GM23248 (cell line): ENCODE results near the gene SCML1. TPM values are rescaled to one million over a fixed set of nuclear protein-coding genes. Genes with fewer than 3 reads are reported as not detected.
A peak's percentile ranks its signal among the peaks of the same experiment; 100 is the strongest.

Experiments
- DNase-seq: peaks from one replicate; pipeline ENCODE4 v3.0.0-alpha.2; 2015
- H2AFZ ChIP-seq: fragments of 200-600 bp; sonication (generic); 2 replicates; pipeline ENCODE4 v1.6.1; 2016; ENCODE audit warnings: antibody characterized with exemption
- H3F3A ChIP-seq: fragments of 200-600 bp; sonication (generic); 2 replicates; pipeline ENCODE4 v1.6.1; 2016; ENCODE audit warnings: mild to moderate bottlenecking, antibody characterized with exemption, mixed run types; ENCODE audit not compliant: insufficient read depth
- H3K27ac ChIP-seq: fragments of 200-600 bp; sonication (generic); 2 replicates; pipeline ENCODE4 v1.5.1; 2016; ENCODE audit warnings: mild to moderate bottlenecking
- H3K27me3 ChIP-seq: fragments of 200-600 bp; sonication (generic); replicated peaks from 2 replicates; pipeline ENCODE4 v1.6.1; 2016; ENCODE audit warnings: mild to moderate bottlenecking; ENCODE audit not compliant: insufficient read depth
- H3K36me3 ChIP-seq: fragments of 200-600 bp; sonication (generic); 2 replicates; pipeline ENCODE4 v1.6.1; 2016; ENCODE audit warnings: low read depth, mild to moderate bottlenecking
- H3K4me1 ChIP-seq: fragments of 200-600 bp; sonication (generic); 2 replicates; pipeline ENCODE4 v1.6.1; 2016; ENCODE audit warnings: mild to moderate bottlenecking; ENCODE audit not compliant: insufficient read depth
- H3K4me2 ChIP-seq: fragments of 200-600 bp; sonication (generic); one replicate; pipeline ENCODE4 v1.6.1; 2016; ENCODE audit warnings: mild to moderate bottlenecking; ENCODE audit not compliant: unreplicated experiment
- H3K4me3 ChIP-seq: fragments of 200-600 bp; sonication (generic); 2 replicates; pipeline ENCODE4 v1.5.1; 2016; ENCODE audit warnings: mild to moderate bottlenecking
- H3K79me2 ChIP-seq: fragments of 200-600 bp; sonication (generic); 2 replicates; pipeline ENCODE4 v1.6.1; 2016; ENCODE audit warnings: mild to moderate bottlenecking; ENCODE audit not compliant: insufficient read depth
- H3K9ac ChIP-seq: fragments of 200-600 bp; sonication (generic); 2 replicates; pipeline ENCODE4 v1.6.1; 2016; ENCODE audit warnings: mild to moderate bottlenecking
- H3K9me2 ChIP-seq: fragments of 200-600 bp; sonication (generic); 2 replicates; pipeline ENCODE4 v1.6.1; 2016; ENCODE audit warnings: mixed run types, mild to moderate bottlenecking, moderate library complexity; ENCODE audit not compliant: insufficient read depth
- H3K9me3 ChIP-seq: fragments of 200-600 bp; sonication (generic); one replicate; pipeline ENCODE4 v1.6.1; 2017; ENCODE audit warnings: low read depth
- H4K20me1 ChIP-seq: fragments of 200-600 bp; sonication (generic); 2 replicates; pipeline ENCODE4 v1.6.0; 2016; ENCODE audit not compliant: insufficient read depth
- EZH2 ChIP-seq: fragments of 200-600 bp; sonication (generic); IDR thresholded peaks from 2 replicates; pipeline ENCODE4 v1.6.1; 2018; ENCODE audit warnings: antibody characterized with exemption, mild to moderate bottlenecking; ENCODE audit not compliant: insufficient read depth, poor library complexity, severe bottlenecking
- EZH2phosphoT487 ChIP-seq: fragments of 200-600 bp; sonication (generic); IDR thresholded peaks from 2 replicates; pipeline ENCODE4 v1.6.1; 2018; ENCODE audit warnings: antibody characterized with exemption, moderate library complexity, mild to moderate bottlenecking, low read depth; ENCODE audit not compliant: insufficient read depth
- WGBS, 2 experiments: methylation state at CpG; one replicate each; pipeline ENCODE4 v1.1.6; 2015 to 2017; ENCODE audit warnings: low lambda C conversion rate in 2 of 2, low coverage in 1 of 2; ENCODE audit errors: missing lambda C conversion rate in 2 of 2; 5-methylcytosine and 5-hydroxymethylcytosine counted together
- in situ Hi-C: fragments of 300-500 bp; cut with MboI; formaldehyde crosslinking; loops from 2 replicates; pipeline ENCODE4 v1.15.0; 2020
- polyA plus RNA-seq: library from polyadenylated mRNA; unstranded; fragments of >200 nt; fragmentation: Nextera tagmentation; extraction: Ambion mirVana; gene quantifications from 2 replicates; pipeline ENCODE4 v1.2.1, GENCODE V29; 2016
- total RNA-seq: library from RNA; depleted of rRNA; stranded (reverse); fragments of >200 nt; shearing (Covaris generic); gene quantifications from 2 replicates; pipeline ENCODE4 v1.2.3, GENCODE V29; 2014

Gene SCML1
- total and polyA plus RNA-seq, 2 experiments from 2014 or later, result 7.5 to 10.0 TPM

GRCh38 chrX:17788956-17789562, 51.8 kb downstream of the SCML1 start:
- H3K27ac ChIP-seq, result no peak overlapping the region
- H3K4me2 ChIP-seq, result no peak overlapping the region
- WGBS, 2 experiments, result 22 to 28% methylated on average over 6 to 8 of the region's 8 CpGs
- H3K4me3 ChIP-seq, result no peak overlapping the region
- no peaks in the 10 kb centered on the region for H3K9me3 ChIP-seq
- in situ Hi-C loops, result no loop called here
- H3K9ac ChIP-seq, result no peak overlapping the region
- H3K27me3 ChIP-seq, result no peaks in the 10 kb centered on the region
- H3K79me2 ChIP-seq, result no peaks in the 10 kb centered on the region
- H4K20me1 ChIP-seq, result no peaks in the 10 kb centered on the region
- no peaks in the 10 kb centered on the region for H3K9me2 ChIP-seq
- TF ChIP-seq EZH2phosphoT487 (no peak), EZH2 (no peak)
- H3F3A ChIP-seq, result no peaks in the 10 kb centered on the region
- H3K4me1 ChIP-seq, result no peaks in the 10 kb centered on the region
- no peak overlapping the region for H2AFZ ChIP-seq
- peak; percentile 30 for DNase-seq
- no peaks in the 10 kb centered on the region for H3K36me3 ChIP-seq

- H3K4me3 ChIP-seq, result no peak overlapping the region
- no peak for DNase-seq
- 0% methylated on average over 1 of the region's 1 CpG for WGBS, 2 experiments
Measured at GRCh38 chrX:17792826-17793225, 55.5 kb downstream of the SCML1 start.

GRCh38 chrX:17798921-17799320, 61.6 kb downstream of the SCML1 start:
- H3K4me2 ChIP-seq, result no peak overlapping the region
- H3K4me1 ChIP-seq, result no peaks in the 10 kb centered on the region
- H3K9me2 ChIP-seq, result no peaks in the 10 kb centered on the region
- H3K36me3 ChIP-seq, result no peaks in the 10 kb centered on the region
- no peak for DNase-seq
- TF ChIP-seq EZH2 (no peak), EZH2phosphoT487 (no peak)
- no peak overlapping the region for H3K27ac ChIP-seq
- H3K9me3 ChIP-seq, result no peaks in the 10 kb centered on the region
- no peak overlapping the region for H3K4me3 ChIP-seq
- no peaks in the 10 kb centered on the region for H3F3A ChIP-seq
- H2AFZ ChIP-seq, result no peak overlapping the region
- in situ Hi-C loops, result no loop called here
- H3K27me3 ChIP-seq, result no peaks in the 10 kb centered on the region
- H3K9ac ChIP-seq, result no peak overlapping the region
- no peaks in the 10 kb centered on the region for H4K20me1 ChIP-seq
- 88% methylated on average over 4 of the region's 4 CpGs; no CpG with 5 or more reads in 1 of the 2 experiments for WGBS, 2 experiments
- H3K79me2 ChIP-seq, result no peaks in the 10 kb centered on the region

More at GRCh38 chrX:17792826-17793225, 55.5 kb downstream of the SCML1 start:
- Histone ChIP-seq H3K79me2 (no peaks in the 10 kb centered on the region), H3K27me3 (no peaks in the 10 kb centered on the region), H3K9me3 (no peaks in the 10 kb centered on the region), H3K27ac (no peak overlapping the region), H3K9ac (no peak overlapping the region), H4K20me1 (no peaks in the 10 kb centered on the region), H3K4me2 (no peak overlapping the region), H3F3A (no peaks in the 10 kb centered on the region), H3K9me2 (no peaks in the 10 kb centered on the region), H2AFZ (no peak overlapping the region), H3K4me1 (no peaks in the 10 kb centered on the region), H3K36me3 (no peaks in the 10 kb centered on the region)
- TF ChIP-seq EZH2 (no peak), EZH2phosphoT487 (no peak)
- in situ Hi-C loops, result no loop called here

DNA sequence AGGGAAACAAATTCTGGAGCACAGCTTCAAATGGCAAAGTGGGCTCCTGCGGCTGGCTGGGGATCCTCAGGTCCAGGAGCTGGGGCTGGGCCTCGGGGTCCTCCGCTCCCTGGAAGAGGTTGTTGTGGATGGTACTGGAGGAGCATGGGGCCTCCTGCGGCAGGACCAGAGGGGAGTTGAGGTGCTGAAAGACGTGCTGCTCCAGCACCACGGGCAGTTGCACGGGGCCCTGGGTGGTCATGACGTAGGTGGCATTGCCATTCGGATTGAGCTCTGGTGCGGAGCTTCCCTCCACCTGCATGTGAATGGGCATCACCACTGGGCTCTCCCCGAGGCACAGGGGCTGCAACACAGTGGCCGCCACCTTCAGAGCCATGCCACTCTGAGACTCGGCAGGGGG, 64.1 kb downstream of the SCML1 start:
- in situ Hi-C loops, result no loop called here
- no peaks in the 10 kb centered on the region for H3K4me1 ChIP-seq
- H3K27me3 ChIP-seq, result no peaks in the 10 kb centered on the region
- no peaks in the 10 kb centered on the region for H3K9me3 ChIP-seq
- no peak overlapping the region for H3K4me3 ChIP-seq
- no peak overlapping the region for H3K27ac ChIP-seq
- no peaks in the 10 kb centered on the region for H3F3A ChIP-seq
- 75 to 83% methylated on average over 8 to 13 of the region's 13 CpGs for WGBS, 2 experiments
- no peaks in the 10 kb centered on the region for H4K20me1 ChIP-seq
- no peak overlapping the region for H3K9ac ChIP-seq
- H2AFZ ChIP-seq, result no peak overlapping the region
- no peak overlapping the region for H3K4me2 ChIP-seq
- H3K36me3 ChIP-seq, result no peaks in the 10 kb centered on the region
- H3K9me2 ChIP-seq, result no peaks in the 10 kb centered on the region
- no peak for DNase-seq
- TF ChIP-seq EZH2 (no peak), EZH2phosphoT487 (no peak)
- no peaks in the 10 kb centered on the region for H3K79me2 ChIP-seq
